Panc1 (cell line): ENCODE data around the gene PAPOLG.

ENCODE experiments used
- TCF7L2 ChIP-seq: IDR thresholded peaks from 2 replicates; pipeline ENCODE4 v1.6.1; 2011; ENCODE audit warnings: mild to moderate bottlenecking, low read depth, low read length, inconsistent platforms
- TF ChIP-seq, protein P1 (sequence below): fragments of 450-650 bp; IDR thresholded peaks from 2 replicates; pipeline ENCODE4 v1.5.1; 2017; ENCODE audit warnings: mild to moderate bottlenecking
- TF ChIP-seq, protein P2 (sequence below), 2 experiments: IDR thresholded peaks; 2 replicates each; pipeline ENCODE4 v1.6.1; 2011 to 2012; ENCODE audit warnings: low read depth in 2 of 2, control low read depth in 1 of 2, low read length in 1 of 2, mild to moderate bottlenecking in 1 of 2, moderate library complexity in 1 of 2; ENCODE audit not compliant: insufficient read depth in 1 of 2

DNA sequence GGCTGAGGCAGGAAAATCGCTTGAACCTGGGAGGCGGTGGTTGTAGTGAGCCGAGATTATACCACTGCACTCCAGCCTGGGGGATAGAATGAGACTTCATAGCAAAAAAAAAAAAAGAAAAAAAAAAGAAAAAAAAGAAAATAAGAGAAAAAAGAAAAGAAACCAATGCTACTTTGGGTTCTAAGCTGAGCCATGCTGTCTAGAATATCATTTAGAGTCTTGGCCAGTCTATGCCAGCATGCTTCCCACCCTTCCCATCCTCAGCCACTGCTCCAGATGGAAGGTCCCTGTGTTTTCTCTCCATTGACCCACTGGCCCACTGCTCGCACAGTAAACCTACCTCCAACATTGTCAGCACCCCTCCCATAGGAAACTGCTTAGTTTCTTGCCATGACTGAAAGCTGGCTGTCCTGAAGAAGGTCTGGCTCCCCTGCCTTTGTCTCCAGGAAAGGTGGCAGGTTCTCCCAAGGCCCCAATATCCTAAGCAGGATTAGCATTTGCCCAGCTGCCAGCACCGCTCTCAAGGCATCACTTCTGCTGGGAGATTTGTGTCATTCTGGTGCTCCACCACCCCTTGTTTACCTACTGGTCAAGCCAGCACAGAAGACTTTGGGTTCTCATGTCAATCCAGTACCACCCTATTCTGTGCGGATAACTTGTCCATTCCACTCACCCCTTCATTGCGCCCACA lies 47.3 kb upstream of the PAPOLG start:
- TF ChIP-seq TCF7L2, result no peak
- TF ChIP-seq, protein P1, sequence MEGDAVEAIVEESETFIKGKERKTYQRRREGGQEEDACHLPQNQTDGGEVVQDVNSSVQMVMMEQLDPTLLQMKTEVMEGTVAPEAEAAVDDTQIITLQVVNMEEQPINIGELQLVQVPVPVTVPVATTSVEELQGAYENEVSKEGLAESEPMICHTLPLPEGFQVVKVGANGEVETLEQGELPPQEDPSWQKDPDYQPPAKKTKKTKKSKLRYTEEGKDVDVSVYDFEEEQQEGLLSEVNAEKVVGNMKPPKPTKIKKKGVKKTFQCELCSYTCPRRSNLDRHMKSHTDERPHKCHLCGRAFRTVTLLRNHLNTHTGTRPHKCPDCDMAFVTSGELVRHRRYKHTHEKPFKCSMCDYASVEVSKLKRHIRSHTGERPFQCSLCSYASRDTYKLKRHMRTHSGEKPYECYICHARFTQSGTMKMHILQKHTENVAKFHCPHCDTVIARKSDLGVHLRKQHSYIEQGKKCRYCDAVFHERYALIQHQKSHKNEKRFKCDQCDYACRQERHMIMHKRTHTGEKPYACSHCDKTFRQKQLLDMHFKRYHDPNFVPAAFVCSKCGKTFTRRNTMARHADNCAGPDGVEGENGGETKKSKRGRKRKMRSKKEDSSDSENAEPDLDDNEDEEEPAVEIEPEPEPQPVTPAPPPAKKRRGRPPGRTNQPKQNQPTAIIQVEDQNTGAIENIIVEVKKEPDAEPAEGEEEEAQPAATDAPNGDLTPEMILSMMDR, result no peak
- TF ChIP-seq, protein P2, sequence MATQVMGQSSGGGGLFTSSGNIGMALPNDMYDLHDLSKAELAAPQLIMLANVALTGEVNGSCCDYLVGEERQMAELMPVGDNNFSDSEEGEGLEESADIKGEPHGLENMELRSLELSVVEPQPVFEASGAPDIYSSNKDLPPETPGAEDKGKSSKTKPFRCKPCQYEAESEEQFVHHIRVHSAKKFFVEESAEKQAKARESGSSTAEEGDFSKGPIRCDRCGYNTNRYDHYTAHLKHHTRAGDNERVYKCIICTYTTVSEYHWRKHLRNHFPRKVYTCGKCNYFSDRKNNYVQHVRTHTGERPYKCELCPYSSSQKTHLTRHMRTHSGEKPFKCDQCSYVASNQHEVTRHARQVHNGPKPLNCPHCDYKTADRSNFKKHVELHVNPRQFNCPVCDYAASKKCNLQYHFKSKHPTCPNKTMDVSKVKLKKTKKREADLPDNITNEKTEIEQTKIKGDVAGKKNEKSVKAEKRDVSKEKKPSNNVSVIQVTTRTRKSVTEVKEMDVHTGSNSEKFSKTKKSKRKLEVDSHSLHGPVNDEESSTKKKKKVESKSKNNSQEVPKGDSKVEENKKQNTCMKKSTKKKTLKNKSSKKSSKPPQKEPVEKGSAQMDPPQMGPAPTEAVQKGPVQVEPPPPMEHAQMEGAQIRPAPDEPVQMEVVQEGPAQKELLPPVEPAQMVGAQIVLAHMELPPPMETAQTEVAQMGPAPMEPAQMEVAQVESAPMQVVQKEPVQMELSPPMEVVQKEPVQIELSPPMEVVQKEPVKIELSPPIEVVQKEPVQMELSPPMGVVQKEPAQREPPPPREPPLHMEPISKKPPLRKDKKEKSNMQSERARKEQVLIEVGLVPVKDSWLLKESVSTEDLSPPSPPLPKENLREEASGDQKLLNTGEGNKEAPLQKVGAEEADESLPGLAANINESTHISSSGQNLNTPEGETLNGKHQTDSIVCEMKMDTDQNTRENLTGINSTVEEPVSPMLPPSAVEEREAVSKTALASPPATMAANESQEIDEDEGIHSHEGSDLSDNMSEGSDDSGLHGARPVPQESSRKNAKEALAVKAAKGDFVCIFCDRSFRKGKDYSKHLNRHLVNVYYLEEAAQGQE (IDR thresholded peaks at IDR 0.05; ENCODE audit: insufficient read depth in 1 of 2, low read depth in 2 of 2, low read length in 1 of 2), result no peak
